ENCODE data around the gene EML5.
"Not testable (repeated sequence)": the region's sequence is repeated elsewhere in the genome, so short reads cannot be mapped to it uniquely, and the experiment has no call there.

Gene EML5

GRCh38 chr14:88792473-88793258, at the start of gene EML5:
EML5 (minus strand) TSS chr14:88792953; CDS start chr14:88792503, 450 bp downstream.
- peak; percentile 50 for DNase-seq

- no peak for DNase-seq
Observed at GRCh38 chr14:88842414-88842813, 49.7 kb upstream of the EML5 start.

- no peak for DNase-seq
Observed at GRCh38 chr14:88841741-88842140, 49.0 kb upstream of the EML5 start.

GRCh38 chr14:88840926-88841325, 48.2 kb upstream of the EML5 start:
- no peak for DNase-seq

- DNase-seq, result no peak
Observed at GRCh38 chr14:88838015-88838414, 45.3 kb upstream of the EML5 start.

GRCh38 chr14:88837495-88837894, 44.7 kb upstream of the EML5 start:
- DNase-seq, result no peak

- no peak for DNase-seq
Observed at GRCh38 chr14:88835661-88836060, 42.9 kb upstream of the EML5 start.

GRCh38 chr14:88834883-88835431, 42.2 kb upstream of the EML5 start:
- no peak for DNase-seq

- no peak for DNase-seq
Observed at GRCh38 chr14:88831284-88831683, 38.5 kb upstream of the EML5 start.

- DNase-seq, result no peak
Observed at GRCh38 chr14:88829685-88830302, 37.0 kb upstream of the EML5 start.

- no peak for DNase-seq
Observed at GRCh38 chr14:88829188-88829587, 36.4 kb upstream of the EML5 start.

- no peak for DNase-seq
Observed at GRCh38 chr14:88825503-88825902, 32.8 kb upstream of the EML5 start.

GRCh38 chr14:88825078-88825458, 32.3 kb upstream of the EML5 start:
- no peak for DNase-seq

- peak; percentile 69 for DNase-seq
Observed at GRCh38 chr14:88824314-88825077, 31.7 kb upstream of the EML5 start, which contains the start of gene TTC8. TTC8 (plus strand) TSS chr14:88824651; CDS start chr14:88824708, 57 bp downstream.

GRCh38 chr14:88823968-88824313, 31.2 kb upstream of the EML5 start:
- no peak for DNase-seq

- no peak for DNase-seq
Observed at GRCh38 chr14:88821888-88822287, 29.1 kb upstream of the EML5 start.

- no peak for DNase-seq
Observed at GRCh38 chr14:88821378-88821777, 28.6 kb upstream of the EML5 start.

GRCh38 chr14:88819674-88820073, 26.9 kb upstream of the EML5 start:
- DNase-seq, result not testable (repeated sequence)

- DNase-seq, result no peak
Observed at GRCh38 chr14:88818018-88818417, 25.3 kb upstream of the EML5 start.

GRCh38 chr14:88815980-88816379, 23.2 kb upstream of the EML5 start:
- DNase-seq, result no peak

GRCh38 chr14:88808359-88808758, 15.6 kb upstream of the EML5 start:
- DNase-seq, result no peak

GRCh38 chr14:88804477-88804876, 11.7 kb upstream of the EML5 start:
- no peak for DNase-seq

GRCh38 chr14:88804035-88804434, 11.3 kb upstream of the EML5 start:
- no peak for DNase-seq

- no peak for DNase-seq
Observed at GRCh38 chr14:88802596-88802995, 9.8 kb upstream of the EML5 start.

Data from NCI-H187 treated with DMSO at 0.1 percent for 48 hours (cell line).